PC-9 (cell line): ENCODE results near the gene TUBD1.

ENCODE experiments used
- CTCF ChIP-seq: fragments of 200-600 bp; sonication (generic); conservative IDR thresholded peaks from 2 replicates; pipeline ENCODE4 v1.6.1; 2017; ENCODE audit warnings: mixed run types, antibody characterized with exemption, mild to moderate bottlenecking, moderate library complexity
- EZH2 ChIP-seq: fragments of 200-600 bp; sonication (generic); IDR thresholded peaks from 2 replicates; pipeline ENCODE4 v1.8.0; 2017; ENCODE audit warnings: antibody characterized with exemption, low read depth

- TF ChIP-seq CTCF (no peak), EZH2 (no peak)
Observed at GRCh38 chr17:59856859-59857794, 35.6 kb downstream of the TUBD1 start.
